Fibroblast of pulmonary artery (primary cell): ENCODE results near the gene NOP9.

ENCODE experiments used
- DNase-seq: peaks from one replicate; pipeline ENCODE4 v3.0.0-alpha.2; 2010; ENCODE audit warnings: low read depth
- H3K4me3 ChIP-seq: replicated peaks from 2 replicates; pipeline ENCODE4 v1.5.1; 2011; ENCODE audit warnings: low read depth, mild to moderate bottlenecking, control low read depth, low read length, moderate library complexity
- CTCF ChIP-seq: IDR thresholded peaks from 2 replicates; pipeline ENCODE4 v1.5.1; 2011; ENCODE audit warnings: mild to moderate bottlenecking, control low read depth, low read length, inconsistent platforms; ENCODE audit errors: missing control alignments

Gene NOP9

GRCh38 chr14:24312736-24313507, 13.3 kb downstream of the NOP9 start:
- peak; percentile 51 for DNase-seq
- no peak for TF ChIP-seq CTCF
- H3K4me3 ChIP-seq: no peak overlapping the region

- H3K4me3 ChIP-seq: no peak overlapping the region
- no peak for DNase-seq
- no peak for TF ChIP-seq CTCF
Observed at GRCh38 chr14:24313913-24314312, 14.3 kb downstream of the NOP9 start.

GRCh38 chr14:24314377-24315193, 14.9 kb downstream of the NOP9 start:
- DNase-seq: no peak
- TF ChIP-seq CTCF: no peak
- H3K4me3 ChIP-seq: no peak overlapping the region

GRCh38 chr14:24315243-24315806, 15.7 kb downstream of the NOP9 start:
- DNase-seq: no peak
- no peak for TF ChIP-seq CTCF
- H3K4me3 ChIP-seq: no peak overlapping the region

- no peak overlapping the region for H3K4me3 ChIP-seq
- no peak for DNase-seq
Observed at GRCh38 chr14:24315807-24316596, 16.4 kb downstream of the NOP9 start.

More at GRCh38 chr14:24315807-24316596, 16.4 kb downstream of the NOP9 start:
- no peak for TF ChIP-seq CTCF
